ENCODE results near the gene CCKAR.

CCKAR gene

GRCh38 chr4:26482508-26483462 lies 7.5 kb downstream of the CCKAR start:
- no peak for TF ChIP-seq CTCF (conservative IDR thresholded peaks at IDR 0.05; ENCODE audit: control insufficient read depth, insufficient read depth, low read depth, low read length)
- DNase-seq (ENCODE audit: low read depth): no peak
- H3K4me3 ChIP-seq (ENCODE audit: control insufficient read depth, low read depth, low read length): no peak overlapping the region

- H3K4me3 ChIP-seq (ENCODE audit: control insufficient read depth, low read depth, low read length): no peak overlapping the region
- no peak for TF ChIP-seq CTCF (conservative IDR thresholded peaks at IDR 0.05; ENCODE audit: control insufficient read depth, insufficient read depth, low read depth, low read length)
- DNase-seq (ENCODE audit: low read depth): no peak
Measured at GRCh38 chr4:26478330-26478729, 12.0 kb downstream of the CCKAR start.

- no peak overlapping the region for H3K4me3 ChIP-seq (ENCODE audit: control insufficient read depth, low read depth, low read length)
- TF ChIP-seq CTCF (conservative IDR thresholded peaks at IDR 0.05; ENCODE audit: control insufficient read depth, insufficient read depth, low read depth, low read length): no peak
- no peak for DNase-seq (ENCODE audit: low read depth)
Measured at GRCh38 chr4:26476545-26476944, 13.7 kb downstream of the CCKAR start.

GRCh38 chr4:26475716-26476115 lies 14.6 kb downstream of the CCKAR start:
- no peak for DNase-seq (ENCODE audit: low read depth)
- no peak for TF ChIP-seq CTCF (conservative IDR thresholded peaks at IDR 0.05; ENCODE audit: control insufficient read depth, insufficient read depth, low read depth, low read length)
- H3K4me3 ChIP-seq (ENCODE audit: control insufficient read depth, low read depth, low read length): no peak overlapping the region

GRCh38 chr4:26474551-26474950 lies 15.7 kb downstream of the CCKAR start:
- no peak overlapping the region for H3K4me3 ChIP-seq (ENCODE audit: control insufficient read depth, low read depth, low read length)
- DNase-seq (ENCODE audit: low read depth): no peak
- TF ChIP-seq CTCF (conservative IDR thresholded peaks at IDR 0.05; ENCODE audit: control insufficient read depth, insufficient read depth, low read depth, low read length): no peak

- H3K4me3 ChIP-seq (ENCODE audit: control insufficient read depth, low read depth, low read length): no peak overlapping the region
- TF ChIP-seq CTCF (conservative IDR thresholded peaks at IDR 0.05; ENCODE audit: control insufficient read depth, insufficient read depth, low read depth, low read length): no peak
- DNase-seq (ENCODE audit: low read depth): no peak
Measured at GRCh38 chr4:26473893-26474292, 16.4 kb downstream of the CCKAR start.

Data from fibroblast of mammary gland (primary cell).